HepG2 (cell line): ENCODE measurements around the gene LDLRAD4. TPM values are rescaled to one million over a fixed set of nuclear protein-coding genes. Genes with fewer than 3 reads are reported as not detected.

Experiments
- ATAC-seq: fragments of 200-7000 bp; cut with Tn5 transposase; 3 replicates; pipeline ENCODE4 v1.9.1; 2020; ENCODE audit warnings: mild to moderate bottlenecking, moderate library complexity
- BruUV-seq: library from RNA; stranded (reverse); fragments of 400-500 nt; replicated peaks from 2 replicates; lab custom pipeline; 2021; lab: Mats Ljungman, UMichigan
- CTCF ChIA-PET: fragments of 300-600 bp; formaldehyde crosslinking; extraction: SDS; loops from one replicate; lab custom pipeline; 2021; ENCODE audit warnings: low total read pairs, inconsistent platforms, low intra/inter-chr PET ratio; lab: Yijun Ruan, JAX
- POLR2A ChIA-PET: fragments of 350-600 bp; sonication (Branson Sonifier 250); formaldehyde crosslinking; loops from one replicate; lab custom pipeline; 2020; ENCODE audit warnings: antibody characterized with exemption, inconsistent platforms; lab: Yijun Ruan, JAX
- DNase-seq: peaks from one replicate; pipeline ENCODE4 v3.0.0-alpha.2; 2015; ENCODE audit warnings: low spot score
- FAIRE-seq: peaks from 3 replicates; lab custom pipeline; 2011; peaks lifted over from hg19 to GRCh38; lab: Jason Lieb, UNC
- H2AFZ ChIP-seq: one replicate; pipeline ENCODE4 v1.6.1; 2011; ENCODE audit warnings: low read length, inconsistent platforms
- H3K27ac ChIP-seq: fragments of 300-600 bp; 3 replicates; pipeline ENCODE4 v1.8.0; 2011; ENCODE audit warnings: mixed run types, mild to moderate bottlenecking, mixed read lengths, low read length, inconsistent platforms; ENCODE audit not compliant: insufficient read depth; ENCODE audit errors: extremely low read length
- H3K27me3 ChIP-seq, 2 experiments: fragments of 200-600 bp in 1 of 2; 2 replicates in 1 of 2; 3 replicates in 1 of 2; pipeline versions ENCODE4 v1.6.0 to v1.8.0; 2011; ENCODE audit warnings: low read length in 2 of 2, mild to moderate bottlenecking in 2 of 2, moderate library complexity in 2 of 2, inconsistent platforms in 1 of 2; ENCODE audit not compliant: insufficient read depth in 2 of 2, control insufficient read depth in 1 of 2
- H3K36me3 ChIP-seq, 2 experiments: fragments of 200-600 bp in 1 of 2; replicated peaks in 1 of 2; 2 replicates in 1 of 2; 3 replicates in 1 of 2; pipeline versions ENCODE4 v1.5.1 to v1.8.0; 2011; ENCODE audit warnings: low read length in 2 of 2, inconsistent platforms in 1 of 2; ENCODE audit not compliant: insufficient read depth in 2 of 2, control insufficient read depth in 1 of 2
- H3K4me1 ChIP-seq: 2 replicates; pipeline ENCODE4 v1.5.1; 2012; ENCODE audit warnings: low read length, inconsistent platforms; ENCODE audit not compliant: insufficient read depth
- H3K4me2 ChIP-seq: 2 replicates; pipeline ENCODE4 v1.6.0; 2011; ENCODE audit warnings: low read depth, low read length, inconsistent platforms
- H3K4me3 ChIP-seq, 3 experiments: fragments of 200-600 bp in 1 of 3; sonication (generic), shearing (Covaris generic) in 1 of 3; replicated peaks in 1 of 3; 2 replicates each; pipeline ENCODE4 v1.5.1; 2011 to 2016; ENCODE audit warnings: low read length in 3 of 3, inconsistent platforms in 2 of 3, low read depth in 2 of 3, mild to moderate bottlenecking in 2 of 3, control low read depth in 1 of 3, mixed read lengths in 1 of 3; ENCODE audit not compliant: insufficient read depth in 1 of 3
- H3K79me2 ChIP-seq: one replicate; pipeline ENCODE4 v1.6.1; 2011; ENCODE audit warnings: low read length, inconsistent platforms; ENCODE audit not compliant: insufficient read depth
- H3K9ac ChIP-seq: 2 replicates; pipeline ENCODE4 v1.6.0; 2011; ENCODE audit warnings: mild to moderate bottlenecking, low read depth, low read length, inconsistent platforms; ENCODE audit not compliant: insufficient read depth
- H3K9me3 ChIP-seq: 2 replicates; pipeline ENCODE4 v1.5.1; 2012; ENCODE audit warnings: mild to moderate bottlenecking, low read length
- H4K20me1 ChIP-seq: 2 replicates; pipeline ENCODE4 v1.6.0; 2011; ENCODE audit warnings: inconsistent platforms, mild to moderate bottlenecking, low read length, moderate library complexity; ENCODE audit not compliant: insufficient read depth
- AGO1 ChIP-seq: fragments of 200-400 bp; formaldehyde crosslinking; IDR thresholded peaks from 2 replicates; pipeline ENCODE4 v1.6.1; 2017; ENCODE audit warnings: mild to moderate bottlenecking, low read depth, low read length, moderate library complexity; ENCODE audit not compliant: poor library complexity, severe bottlenecking
- ETV5 ChIP-seq: IDR thresholded peaks from 2 replicates; pipeline ENCODE4 v1.6.1; 2018; ENCODE audit warnings: missing biosample characterization, missing genetic modification reagents, inconsistent platforms, borderline replicate concordance
- FOXJ3 ChIP-seq: sonication (generic); formaldehyde crosslinking; IDR thresholded peaks from 2 replicates; pipeline ENCODE4 v1.4.0; 2020; ENCODE audit warnings: missing genetic modification reagents, mild to moderate bottlenecking, borderline replicate concordance
- MIER2 ChIP-seq: IDR thresholded peaks from 2 replicates; pipeline ENCODE4 v1.6.1; 2016; ENCODE audit warnings: missing biosample characterization, missing genetic modification reagents
- MZF1 ChIP-seq: sonication (generic); formaldehyde crosslinking; IDR thresholded peaks from 2 replicates; pipeline ENCODE4 v1.8.1; 2023; ENCODE audit warnings: mild to moderate bottlenecking, missing genetic modification reagents, borderline replicate concordance
- NFKBIZ ChIP-seq: IDR thresholded peaks from 2 replicates; pipeline ENCODE4 v1.6.1; 2018; ENCODE audit warnings: missing genetic modification reagents, missing compliant biosample characterization
- RAD51 ChIP-seq: fragments of 450-650 bp; IDR thresholded peaks from 2 replicates; pipeline ENCODE4 v1.6.1; 2016; ENCODE audit warnings: borderline replicate concordance
- RARA ChIP-seq: IDR thresholded peaks from 2 replicates; pipeline ENCODE4 v1.6.1; 2016; ENCODE audit warnings: missing genetic modification reagents, missing compliant biosample characterization
- RFX5 ChIP-seq: IDR thresholded peaks from 2 replicates; pipeline ENCODE4 v1.6.1; 2011; ENCODE audit warnings: low read depth, low read length, improper control_type of control experiment
- THAP8 ChIP-seq: sonication (generic); formaldehyde crosslinking; IDR thresholded peaks from 2 replicates; pipeline ENCODE4 v1.5.1; 2020; ENCODE audit warnings: missing genetic modification reagents, mild to moderate bottlenecking, borderline replicate concordance
- ZFP36L2 ChIP-seq: sonication (generic); formaldehyde crosslinking; IDR thresholded peaks from 2 replicates; pipeline ENCODE4 v1.4.0; 2020; ENCODE audit warnings: missing genetic modification reagents
- ZNF572 ChIP-seq: sonication (generic); formaldehyde crosslinking; IDR thresholded peaks from 2 replicates; pipeline ENCODE4 v1.5.1; 2020; ENCODE audit warnings: mild to moderate bottlenecking, missing genetic modification reagents
- ZNF891 ChIP-seq: sonication (generic); formaldehyde crosslinking; IDR thresholded peaks from 2 replicates; pipeline ENCODE4 v1.5.0; 2020; ENCODE audit warnings: mild to moderate bottlenecking, missing genetic modification reagents
- ZSCAN25 ChIP-seq: sonication (generic); formaldehyde crosslinking; IDR thresholded peaks from 2 replicates; pipeline ENCODE4 v1.8.0; 2022; ENCODE audit warnings: mild to moderate bottlenecking, missing genetic modification reagents
- WGBS: methylation state at CpG from one replicate; pipeline ENCODE4 v1.1.6; 2017; ENCODE audit warnings: low lambda C conversion rate; 5-methylcytosine and 5-hydroxymethylcytosine counted together
- in situ Hi-C: cut with HindIII; loops from 2 replicates; pipeline ENCODE4 v1.10.0; 2017; ENCODE audit warnings: low pct_unique_long_range_greater_than_20kb; ENCODE audit not compliant: extremely low pct_ligation_motif_present
- intact Hi-C: fragments of 100-400 bp; cut with micrococcal nuclease; formaldehyde crosslinking; loops from one replicate; pipeline ENCODE4 v1.10.0; 2022; ENCODE audit not compliant: unreplicated experiment
- polyA plus RNA-seq, 8 experiments: library from polyadenylated mRNA; depleted of rRNA in 3 of 8; stranded (reverse) in 7 of 8; unstranded in 1 of 8; fragments of >200 nt; fragmentation: Illumina TruSeq in 4 of 8; extraction: Trizol in 4 of 8; gene quantifications; 2 replicates each; pipeline versions ENCODE4 v1.2.1 to v1.2.3, GENCODE V29; 2011 to 2016; ENCODE audit warnings: low read depth in 4 of 8, missing spikeins in 1 of 8, mixed read lengths in 1 of 8; ENCODE audit not compliant: insufficient read depth in 1 of 8
- total RNA-seq, 5 experiments: library from RNA; depleted of rRNA; stranded (reverse); fragments of >200 nt; fragmentation: Illumina TruSeq; extraction: Trizol; gene quantifications; 2 replicates each; pipeline ENCODE4 v1.2.3, GENCODE V29; 2016; ENCODE audit warnings: low read depth in 1 of 5
- TF ChIP-seq, protein P1 (sequence below): sonication (generic); formaldehyde crosslinking; IDR thresholded peaks from 2 replicates; pipeline ENCODE4 v1.4.0; 2020; ENCODE audit warnings: missing genetic modification reagents, borderline replicate concordance

The LDLRAD4 gene
- total and polyA plus RNA-seq, 2 of the 13 experiments (the other 11 are each of a cell fraction or from before 2014, with no cell fraction given) = 13.6 to 20.9 TPM

GRCh38 chr18:13235421-13235831 is 16.9 kb downstream of the LDLRAD4 start:
- DNase-seq (no peak), ATAC-seq (no peak), FAIRE-seq (no peak)
- ChIA-PET POLR2A (no interaction called here), CTCF (no interaction called here)
- intact Hi-C loops (no loop called here), in situ Hi-C loops (no loop called here)
- no TSS peak for BruUV-seq
- H3K4me1 ChIP-seq = peaks cover 38% of the 10 kb centered on the region
- H3K9ac ChIP-seq = no peak overlapping the region
- no peaks in the 10 kb centered on the region for H3K27me3 ChIP-seq
- no peak overlapping the region for H3K4me3 ChIP-seq
- H3K36me3 ChIP-seq = no peaks in the 10 kb centered on the region
- 63% methylated on average over 6 of the region's 6 CpGs for WGBS
- H2AFZ ChIP-seq = no peak overlapping the region
- TF ChIP-seq ZNF572 (CRISPR knock-in tag) (no peak), MIER2 (no peak)
- TF ChIP-seq, protein P1, sequence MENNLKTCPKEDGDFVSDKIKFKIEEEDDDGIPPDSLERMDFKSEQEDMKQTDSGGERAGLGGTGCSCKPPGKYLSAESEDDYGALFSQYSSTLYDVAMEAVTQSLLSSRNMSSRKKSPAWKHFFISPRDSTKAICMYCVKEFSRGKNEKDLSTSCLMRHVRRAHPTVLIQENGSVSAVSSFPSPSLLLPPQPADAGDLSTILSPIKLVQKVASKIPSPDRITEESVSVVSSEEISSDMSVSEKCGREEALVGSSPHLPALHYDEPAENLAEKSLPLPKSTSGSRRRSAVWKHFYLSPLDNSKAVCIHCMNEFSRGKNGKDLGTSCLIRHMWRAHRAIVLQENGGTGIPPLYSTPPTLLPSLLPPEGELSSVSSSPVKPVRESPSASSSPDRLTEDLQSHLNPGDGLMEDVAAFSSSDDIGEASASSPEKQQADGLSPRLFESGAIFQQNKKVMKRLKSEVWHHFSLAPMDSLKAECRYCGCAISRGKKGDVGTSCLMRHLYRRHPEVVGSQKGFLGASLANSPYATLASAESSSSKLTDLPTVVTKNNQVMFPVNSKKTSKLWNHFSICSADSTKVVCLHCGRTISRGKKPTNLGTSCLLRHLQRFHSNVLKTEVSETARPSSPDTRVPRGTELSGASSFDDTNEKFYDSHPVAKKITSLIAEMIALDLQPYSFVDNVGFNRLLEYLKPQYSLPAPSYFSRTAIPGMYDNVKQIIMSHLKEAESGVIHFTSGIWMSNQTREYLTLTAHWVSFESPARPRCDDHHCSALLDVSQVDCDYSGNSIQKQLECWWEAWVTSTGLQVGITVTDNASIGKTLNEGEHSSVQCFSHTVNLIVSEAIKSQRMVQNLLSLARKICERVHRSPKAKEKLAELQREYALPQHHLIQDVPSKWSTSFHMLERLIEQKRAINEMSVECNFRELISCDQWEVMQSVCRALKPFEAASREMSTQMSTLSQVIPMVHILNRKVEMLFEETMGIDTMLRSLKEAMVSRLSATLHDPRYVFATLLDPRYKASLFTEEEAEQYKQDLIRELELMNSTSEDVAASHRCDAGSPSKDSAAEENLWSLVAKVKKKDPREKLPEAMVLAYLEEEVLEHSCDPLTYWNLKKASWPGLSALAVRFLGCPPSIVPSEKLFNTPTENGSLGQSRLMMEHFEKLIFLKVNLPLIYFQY (CRISPR knock-in tag) = no peak
- no peaks in the 10 kb centered on the region for H3K9me3 ChIP-seq
- no peak overlapping the region for H3K27ac ChIP-seq
- no peak overlapping the region for H3K4me2 ChIP-seq
- 0 out of 2 replicates have a peak, but pooled peaks cover 2% of the 10 kb centered on the region for H4K20me1 ChIP-seq
- H3K79me2 ChIP-seq = peaks cover 2% of the 10 kb centered on the region

DNA sequence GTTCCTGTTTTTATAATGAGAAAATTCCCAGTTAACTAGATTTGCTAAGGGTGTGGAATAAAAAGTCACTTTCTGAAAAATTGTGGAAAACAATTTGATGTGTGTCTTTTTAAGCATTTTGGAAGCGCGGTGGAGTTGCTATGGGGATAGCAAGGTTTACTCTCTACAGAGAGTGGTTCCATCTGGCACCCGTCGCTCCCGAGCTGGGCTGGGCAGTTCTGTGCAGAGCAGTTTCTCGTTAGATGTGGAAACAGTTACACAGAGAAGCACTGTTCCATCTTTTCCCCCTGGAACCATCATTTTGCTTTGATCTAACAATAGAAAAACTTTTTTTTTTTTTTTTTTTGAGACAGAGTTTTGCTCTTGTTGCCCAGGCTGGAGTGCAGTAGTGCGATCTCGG is 17.4 kb downstream of the LDLRAD4 start:
- Histone ChIP-seq H3K79me2 (peaks cover 2% of the 10 kb centered on the region), H3K27ac (no peak overlapping the region), H3K4me3 (no peak overlapping the region), H3K9me3 (no peaks in the 10 kb centered on the region), H3K4me2 (no peak overlapping the region), H2AFZ (no peak overlapping the region), H3K4me1 (peaks cover 38% of the 10 kb centered on the region), H3K27me3 (no peaks in the 10 kb centered on the region), H3K9ac (no peak overlapping the region), H3K36me3 (no peaks in the 10 kb centered on the region), H4K20me1 (0 out of 2 replicates have a peak, but pooled peaks cover 2% of the 10 kb centered on the region)
- WGBS = 80% methylated on average over 8 of the region's 8 CpGs
- ChIA-PET POLR2A (no interaction called here), CTCF (no interaction called here)
- in situ Hi-C loops = no loop called here
- intact Hi-C loops = no loop called here
- FAIRE-seq (no peak), ATAC-seq (no peak), DNase-seq (no peak)
- BruUV-seq = no TSS peak
- TF ChIP-seq RARA = no peak
- TF ChIP-seq THAP8 (CRISPR knock-in tag) = no peak
- TF ChIP-seq MZF1 = no peak
- TF ChIP-seq ZNF891 (CRISPR knock-in tag) = no peak
- no peak for TF ChIP-seq RAD51
- TF ChIP-seq FOXJ3 (CRISPR knock-in tag) = no peak
- no peak for TF ChIP-seq ETV5 (CRISPR knock-in tag)
- TF ChIP-seq ZFP36L2 = no peak
- TF ChIP-seq NFKBIZ (CRISPR knock-in tag) = no peak
- TF ChIP-seq AGO1 = no peak
- no peak for TF ChIP-seq RFX5
- no peak for TF ChIP-seq ZSCAN25 (CRISPR knock-in tag)
